Right lobe of liver (tissue), 6 donors: ENCODE results near the gene TCF4. TPM values are rescaled to one million over a fixed set of nuclear protein-coding genes. Genes with fewer than 3 reads are reported as not detected.

Experiments
- ATAC-seq, 4 donors: fragments of 200-7000 bp; cut with Tn5 transposase; one replicate each; pipeline ENCODE4 v1.9.1; 2020; ENCODE audit warnings: mild to moderate bottlenecking in 4 of 4, moderate library complexity in 4 of 4
- DNase-seq, 3 donors: peaks; one replicate each; pipeline ENCODE4 v3.0.0-alpha.2; 2020
- H3K27ac ChIP-seq, 3 donors: fragments of 200-600 bp; one replicate each; pipeline ENCODE4 v1.8.0; 2022
- H3K27me3 ChIP-seq, 2 donors: fragments of 200-600 bp; one replicate each; pipeline ENCODE4 v1.8.0; 2022
- H3K36me3 ChIP-seq, 4 donors: fragments of 200-600 bp; sonication (generic) in 1 of 4; one replicate each; pipeline versions ENCODE4 v1.5.1 to v1.8.0; 2017 to 2022; ENCODE audit warnings: control low read depth in 1 of 4
- H3K4me1 ChIP-seq, 4 donors: fragments of 200-600 bp; sonication (generic) in 1 of 4; one replicate each; pipeline versions ENCODE4 v1.5.1 to v1.8.0; 2017 to 2022; ENCODE audit warnings: control low read depth in 1 of 4
- H3K4me3 ChIP-seq, 3 donors: fragments of 200-600 bp; one replicate each; pipeline ENCODE4 v1.8.0; 2022
- H3K9me3 ChIP-seq, 4 donors: fragments of 200-600 bp; sonication (generic) in 1 of 4; one replicate each; pipeline versions ENCODE4 v1.5.1 to v1.8.0; 2017 to 2022; ENCODE audit warnings: control low read depth in 1 of 4
- POLR2A ChIP-seq: fragments of 450-650 bp; IDR thresholded peaks from one replicate; pipeline ENCODE4 v1.6.1; 2017; ENCODE audit warnings: antibody characterized with exemption, mild to moderate bottlenecking
- WGBS: methylation state at CpG from one replicate; pipeline ENCODE4 v1.1.6; 2018; ENCODE audit warnings: low coverage, low lambda C conversion rate; ENCODE audit not compliant: insufficient coverage; ENCODE audit errors: missing lambda C conversion rate; 5-methylcytosine and 5-hydroxymethylcytosine counted together
- intact Hi-C, 2 donors: fragments of 100-400 bp; cut with DNase I; formaldehyde crosslinking; loops; one replicate each; pipeline versions ENCODE4 v1.11.2 to v1.14.1; 2022
- total RNA-seq, 6 experiments: library from RNA; depleted of rRNA in 2 of 6; stranded (reverse); fragments of >200 nt in 2 of 6; fragmentation: NEBNext Ultra II Directional in 3 of 6; extraction: Animal tissue kit (Norgen Biotek cat#: 25700) in 3 of 6; gene quantifications; one replicate each; pipeline versions ENCODE4 v1.1.0 to v1.2.4, GENCODE V29; 2016 to 2023
- TF ChIP-seq, protein P1 (sequence below), 4 donors: fragments of 200-600 bp in 3 of 4; fragments of 450-650 bp in 1 of 4; IDR thresholded peaks; one replicate each; pipeline versions ENCODE4 v1.5.1 to v1.8.0; 2016 to 2022; ENCODE audit warnings: antibody characterized with exemption in 4 of 4, mild to moderate bottlenecking in 2 of 4
- donor health status: DM: no; HTN: yes; CAD: no.
- donor health status: DM: no; HTN: no; CAD: no.
- donor health status: DM: no; HTN: no; CAD: no.
- donor health status: DM: no; HTN: yes; CAD: no.
- donor health status: DM: no; HTN: yes; CAD: no.

Gene TCF4
- total RNA-seq, 6 experiments from 2014 or later: 8.1 to 19.5 (median 10.4) TPM

- intact Hi-C loops: no loop called here
- DNase-seq: no peak
- Histone ChIP-seq H3K4me1 (no peaks in the 10 kb centered on the region), H3K4me3 (no peak overlapping the region), H3K36me3 (no peaks in the 10 kb centered on the region), H3K27me3 (no peaks in the 10 kb centered on the region), H3K27ac (no peak overlapping the region), H3K9me3 (no peaks in the 10 kb centered on the region)
- WGBS: 69% methylated on average over 2 of the region's 2 CpGs
- TF ChIP-seq POLR2A: no peak
- TF ChIP-seq, protein P1, sequence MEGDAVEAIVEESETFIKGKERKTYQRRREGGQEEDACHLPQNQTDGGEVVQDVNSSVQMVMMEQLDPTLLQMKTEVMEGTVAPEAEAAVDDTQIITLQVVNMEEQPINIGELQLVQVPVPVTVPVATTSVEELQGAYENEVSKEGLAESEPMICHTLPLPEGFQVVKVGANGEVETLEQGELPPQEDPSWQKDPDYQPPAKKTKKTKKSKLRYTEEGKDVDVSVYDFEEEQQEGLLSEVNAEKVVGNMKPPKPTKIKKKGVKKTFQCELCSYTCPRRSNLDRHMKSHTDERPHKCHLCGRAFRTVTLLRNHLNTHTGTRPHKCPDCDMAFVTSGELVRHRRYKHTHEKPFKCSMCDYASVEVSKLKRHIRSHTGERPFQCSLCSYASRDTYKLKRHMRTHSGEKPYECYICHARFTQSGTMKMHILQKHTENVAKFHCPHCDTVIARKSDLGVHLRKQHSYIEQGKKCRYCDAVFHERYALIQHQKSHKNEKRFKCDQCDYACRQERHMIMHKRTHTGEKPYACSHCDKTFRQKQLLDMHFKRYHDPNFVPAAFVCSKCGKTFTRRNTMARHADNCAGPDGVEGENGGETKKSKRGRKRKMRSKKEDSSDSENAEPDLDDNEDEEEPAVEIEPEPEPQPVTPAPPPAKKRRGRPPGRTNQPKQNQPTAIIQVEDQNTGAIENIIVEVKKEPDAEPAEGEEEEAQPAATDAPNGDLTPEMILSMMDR (IDR thresholded peaks at IDR 0.05): no peak
- ATAC-seq: no peak
These were observed 22.5 kb upstream of the TCF4 start for GRCh38 chr18:55610506-55610905.

- intact Hi-C loops: no loop called here
- Histone ChIP-seq H3K27ac (no peak overlapping the region), H3K4me3 (no peak overlapping the region), H3K4me1 (no peaks in the 10 kb centered on the region), H3K36me3 (no peaks in the 10 kb centered on the region), H3K27me3 (no peaks in the 10 kb centered on the region), H3K9me3 (no peaks in the 10 kb centered on the region)
- WGBS: 49% methylated on average over 4 of the region's 6 CpGs
- TF ChIP-seq POLR2A: no peak
- TF ChIP-seq, protein P1 (IDR thresholded peaks at IDR 0.05): no peak
- no peak for DNase-seq
- no peak for ATAC-seq
These were observed 21.3 kb upstream of the TCF4 start for GRCh38 chr18:55609160-55609825.

- H3K4me3 ChIP-seq: no peak overlapping the region
- TF ChIP-seq, protein P1 (IDR thresholded peaks at IDR 0.05): no peak
- no peak for TF ChIP-seq POLR2A
- H3K9me3 ChIP-seq: no peaks in the 10 kb centered on the region
- H3K36me3 ChIP-seq: no peaks in the 10 kb centered on the region
- 86% methylated on average over 4 of the region's 4 CpGs for WGBS
- intact Hi-C loops: no loop called here
- no peak overlapping the region for H3K27ac ChIP-seq
- no peak for DNase-seq
- ATAC-seq: no peak
- no peaks in the 10 kb centered on the region for H3K4me1 ChIP-seq
- H3K27me3 ChIP-seq: no peaks in the 10 kb centered on the region
These were observed 20.5 kb upstream of the TCF4 start for GRCh38 chr18:55608497-55608896.

- TF ChIP-seq, protein P1 (IDR thresholded peaks at IDR 0.05): no peak
- no peak for TF ChIP-seq POLR2A
- ATAC-seq: no peak
- Histone ChIP-seq H3K4me1 (no peaks in the 10 kb centered on the region), H3K27ac (no peak overlapping the region), H3K27me3 (no peaks in the 10 kb centered on the region), H3K36me3 (no peaks in the 10 kb centered on the region), H3K9me3 (no peaks in the 10 kb centered on the region), H3K4me3 (no peak overlapping the region)
- 72% methylated on average over 2 of the region's 2 CpGs for WGBS
- DNase-seq: no peak
- intact Hi-C loops: no loop called here
These were observed 19.8 kb upstream of the TCF4 start for GRCh38 chr18:55607773-55608172.
